ENCODE data around the gene SEMA3E.

SEMA3E gene

DNA sequence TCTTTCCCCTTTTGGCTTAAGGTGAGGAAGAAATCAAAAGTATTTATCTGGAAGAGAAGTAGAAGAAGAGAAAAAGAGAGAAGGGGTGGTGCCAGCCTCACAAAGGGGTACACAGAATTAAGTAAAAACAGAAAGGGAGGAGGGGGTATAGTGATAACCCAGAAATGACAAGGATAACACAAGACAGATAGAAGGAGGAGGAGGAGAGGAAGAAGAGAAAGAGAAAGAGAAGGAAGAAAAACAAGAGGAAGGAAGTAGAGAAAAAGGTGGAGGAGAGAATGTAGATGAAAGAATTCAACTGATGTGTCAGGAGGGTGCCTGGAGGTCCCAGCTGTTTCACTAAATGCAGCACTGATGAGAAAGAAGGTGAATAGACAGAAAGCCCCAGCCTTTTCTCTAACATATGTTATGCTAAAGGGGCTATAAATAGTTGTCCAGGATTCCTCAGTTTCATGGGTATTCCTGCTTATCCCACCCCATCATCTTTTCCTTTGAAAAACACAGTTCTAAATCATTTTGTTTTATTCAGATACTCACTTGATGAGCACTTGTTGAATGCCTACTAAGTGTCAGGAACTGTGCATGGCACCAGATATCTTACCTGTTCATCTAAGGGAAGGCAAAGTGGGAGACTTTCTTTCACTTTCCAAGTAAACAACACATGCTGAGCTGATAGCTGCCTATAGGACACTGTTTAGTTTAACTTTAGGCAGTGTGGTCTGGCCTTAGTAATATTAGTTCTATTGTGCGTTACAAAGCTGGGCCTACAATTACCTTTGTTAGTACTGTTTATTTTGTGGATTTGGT lies 8.0 kb downstream of the SEMA3E start:
- DNase-seq = no peak

DNA sequence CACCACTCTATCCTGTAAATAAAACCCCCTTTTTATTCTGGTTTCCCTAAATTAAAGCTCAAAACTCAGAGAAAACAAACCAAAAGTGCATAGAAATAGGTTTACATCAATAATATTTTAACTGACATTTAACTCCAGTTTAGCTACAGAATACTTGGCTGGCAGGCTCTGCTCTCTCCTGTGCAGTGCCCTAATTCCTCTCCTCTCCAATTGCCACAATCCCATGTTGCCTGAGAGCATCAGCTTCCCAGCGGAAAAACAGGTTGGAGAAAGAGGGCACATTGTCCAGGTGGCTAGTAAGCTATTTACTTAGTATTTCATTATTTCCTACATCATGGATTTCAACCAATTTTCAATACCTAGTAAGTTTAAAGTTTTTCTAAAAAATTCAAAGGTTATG lies 8.7 kb downstream of the SEMA3E start:
- no peak for DNase-seq

DNA sequence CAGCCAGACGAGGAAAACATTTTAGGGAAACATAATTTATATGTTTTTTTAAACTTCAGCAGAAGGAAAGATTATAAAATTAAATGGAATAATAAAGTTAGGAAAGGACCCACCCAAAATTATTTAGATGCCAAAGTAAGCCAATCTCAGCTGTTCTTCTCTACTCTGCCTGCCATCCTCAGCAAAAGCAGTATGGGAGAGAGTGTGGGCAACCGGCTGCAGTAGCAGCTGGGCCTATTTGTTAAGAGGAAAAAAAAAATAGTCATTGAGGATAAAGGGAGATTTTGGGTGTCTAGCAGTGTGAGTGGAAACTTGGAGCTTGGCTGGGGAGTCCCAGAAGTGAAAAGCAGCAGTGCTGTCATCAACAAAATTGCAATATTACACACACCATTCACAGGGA lies 15.4 kb downstream of the SEMA3E start:
- DNase-seq = no peak

DNA sequence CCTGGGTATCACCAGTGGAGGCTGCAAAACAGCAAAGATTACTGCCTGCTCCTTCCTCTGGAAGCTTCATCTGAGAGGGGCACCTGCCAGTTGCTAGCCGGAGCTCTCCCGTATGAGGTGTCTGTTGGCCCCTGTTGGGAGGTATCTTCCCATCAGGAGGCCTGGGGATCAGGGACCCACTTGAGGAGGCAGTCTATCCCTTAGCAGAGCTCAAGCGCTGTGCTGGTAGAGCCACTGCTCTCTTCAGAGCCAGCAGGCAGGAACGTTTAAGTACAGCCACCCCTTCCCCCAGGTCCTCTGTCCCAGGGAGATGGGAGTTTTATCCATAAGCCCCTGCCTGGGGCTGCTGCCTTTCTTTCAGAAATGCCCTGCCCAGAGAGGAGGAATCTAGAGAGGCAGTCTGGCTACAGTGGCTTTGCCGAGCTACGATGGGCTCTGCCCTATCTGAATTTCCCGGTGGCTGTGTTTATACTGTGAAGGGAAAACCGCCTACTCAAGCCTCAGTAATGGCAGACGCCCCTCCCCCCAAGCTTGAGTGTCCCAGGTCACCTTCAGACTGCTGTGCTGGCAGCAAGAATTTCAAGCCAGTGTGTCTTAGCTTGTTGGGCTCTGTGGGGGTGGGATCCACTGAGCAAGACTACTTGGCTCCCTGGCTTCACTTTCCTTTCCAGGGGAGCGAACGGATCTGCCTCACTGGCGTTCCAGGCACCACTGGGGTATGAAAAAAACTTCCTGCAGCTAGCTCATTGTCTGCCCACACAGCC lies 19.6 kb downstream of the SEMA3E start:
- no peak for DNase-seq

DNA sequence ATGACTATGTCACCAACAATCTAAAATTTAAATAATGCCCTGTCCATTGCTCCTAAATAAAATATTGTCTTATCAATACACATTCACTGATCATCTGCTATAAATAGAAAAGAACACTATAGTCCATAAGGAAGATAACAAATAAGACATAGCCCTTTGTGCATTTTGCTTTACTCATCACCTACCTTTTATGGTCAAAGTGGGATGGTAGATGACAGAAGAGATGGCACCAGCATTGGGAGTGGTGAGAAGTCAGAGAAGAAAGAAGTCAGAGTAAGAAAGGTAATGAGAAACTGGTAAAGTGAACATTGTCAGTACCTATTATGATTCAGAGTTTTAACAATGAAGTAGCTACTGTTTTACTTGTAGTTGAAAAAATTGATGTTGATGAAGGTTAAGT lies 31.1 kb downstream of the SEMA3E start:
- no peak for DNase-seq

DNA sequence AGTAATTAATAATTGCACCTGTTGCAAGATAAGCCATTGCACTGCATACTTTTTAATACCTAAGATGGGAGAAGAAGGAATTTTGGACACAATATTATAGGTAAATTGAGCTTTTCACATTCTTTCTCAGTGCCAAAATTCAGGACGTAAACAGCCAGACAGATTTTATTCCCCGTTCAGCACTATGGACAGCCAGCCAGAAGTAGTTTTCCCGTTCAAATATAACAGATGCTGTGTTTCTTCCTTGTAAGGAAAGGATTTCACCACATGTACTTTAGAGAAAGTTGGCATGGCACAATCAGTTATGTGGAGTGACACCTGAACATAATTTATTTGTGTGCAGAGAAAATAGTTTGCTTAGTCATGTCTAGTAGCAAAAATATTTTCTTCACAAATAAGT lies 34.8 kb downstream of the SEMA3E start:
- DNase-seq = no peak

DNA sequence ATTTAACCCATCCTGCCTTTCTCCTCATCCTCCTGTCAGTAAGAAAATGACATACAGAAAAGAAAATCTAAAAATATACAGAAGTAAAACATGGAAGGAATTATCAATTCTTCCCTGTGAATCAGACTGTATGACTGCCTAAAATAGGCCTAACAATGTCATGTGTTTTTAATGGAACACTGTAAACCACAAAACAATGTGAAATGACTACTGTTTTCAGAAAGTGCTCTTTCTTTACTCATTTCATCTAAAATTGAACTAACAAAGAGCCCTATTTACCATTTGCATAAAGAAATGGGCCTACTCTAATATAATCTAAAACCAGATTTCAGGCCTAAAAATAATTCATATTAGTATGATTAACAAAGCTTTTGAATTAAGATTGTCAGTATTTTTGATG lies 35.7 kb downstream of the SEMA3E start:
- no peak for DNase-seq

DNA sequence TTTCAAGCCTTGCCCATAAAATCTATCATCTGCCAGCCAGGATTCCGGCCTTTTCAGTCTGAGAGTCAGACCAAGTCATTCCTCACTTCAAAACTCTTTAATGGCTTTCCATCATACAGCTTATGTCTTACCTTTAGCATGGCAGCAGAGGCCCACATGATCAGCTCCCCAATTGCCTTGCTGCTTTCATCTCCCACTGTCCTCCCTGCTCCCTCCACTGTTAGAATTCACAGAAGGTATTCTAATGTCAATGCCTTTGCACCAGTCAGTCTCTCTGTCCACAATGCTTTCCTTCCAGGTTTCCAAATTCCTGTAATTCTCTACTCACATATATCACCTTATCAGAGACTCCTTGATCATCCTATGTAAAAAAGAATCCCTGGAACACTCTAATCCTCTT lies 37.2 kb downstream of the SEMA3E start:
- DNase-seq = no peak

DNA sequence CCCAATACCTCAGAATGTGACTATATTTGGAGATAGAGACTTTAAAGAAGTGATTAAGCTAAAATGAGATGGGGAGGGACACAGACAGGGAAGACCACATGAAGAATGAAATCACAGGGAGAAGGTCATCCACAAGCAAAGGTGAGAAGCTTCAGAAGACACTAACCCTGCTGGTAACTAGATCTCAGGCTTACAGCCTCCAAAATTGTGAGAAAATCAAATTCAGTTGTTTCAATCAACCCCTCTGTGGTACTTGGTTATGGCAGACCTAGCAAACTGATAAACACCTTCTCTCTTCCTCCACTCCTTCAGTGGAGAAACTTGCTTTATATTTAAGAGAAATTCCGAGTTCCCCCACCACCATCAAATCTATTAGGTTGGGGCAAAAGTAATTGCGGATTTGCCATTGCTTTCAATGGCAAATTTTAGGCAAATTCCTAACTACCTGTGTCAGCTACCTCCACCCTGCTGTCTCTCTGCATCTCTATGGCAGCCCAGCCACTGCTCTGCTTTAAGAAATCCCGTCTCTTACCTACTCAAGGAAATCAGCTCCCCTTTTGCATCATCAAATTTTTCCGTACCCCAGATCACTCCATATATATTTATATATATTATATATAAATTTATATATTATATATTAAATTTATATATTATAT lies 38.2 kb downstream of the SEMA3E start:
- no peak for DNase-seq

DNA sequence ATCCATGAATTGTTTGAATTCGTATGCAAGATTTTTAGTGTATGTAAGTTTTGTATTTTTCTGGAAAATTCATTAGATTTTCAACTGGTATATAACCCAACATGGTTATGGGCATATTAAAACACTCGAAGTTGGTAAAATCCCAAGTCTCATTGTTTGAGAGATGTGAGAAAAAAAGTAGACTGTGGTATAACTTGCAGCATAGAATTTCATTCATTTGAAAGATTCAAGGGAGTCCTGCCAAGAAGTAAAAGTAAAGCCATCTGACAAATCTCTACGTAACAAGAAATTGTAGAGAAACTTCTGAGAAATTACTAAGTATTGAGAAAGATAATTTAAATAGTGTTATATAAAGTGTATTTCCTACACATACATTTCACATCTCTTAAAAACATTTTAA lies 40.2 kb downstream of the SEMA3E start:
- no peak for DNase-seq

DNA sequence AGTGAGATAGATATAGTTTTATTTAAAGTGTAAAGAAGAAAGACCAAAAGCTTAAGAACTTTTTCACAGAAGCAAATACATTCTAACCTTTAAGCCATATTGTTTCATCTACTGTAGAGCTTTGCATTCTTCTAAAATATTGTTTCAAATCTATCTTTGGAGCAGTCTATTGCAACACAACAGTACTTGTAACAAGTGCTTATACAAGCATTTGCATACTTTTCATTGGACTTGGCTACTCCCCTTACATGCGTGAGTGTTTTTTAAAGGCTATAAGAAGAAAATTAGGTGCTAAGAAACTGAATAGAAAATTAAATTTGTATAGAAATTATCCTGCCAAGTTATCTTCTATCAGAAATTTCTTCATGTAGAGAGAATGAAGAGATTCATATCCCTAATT lies 45.3 kb downstream of the SEMA3E start:
- DNase-seq = no peak

DNA sequence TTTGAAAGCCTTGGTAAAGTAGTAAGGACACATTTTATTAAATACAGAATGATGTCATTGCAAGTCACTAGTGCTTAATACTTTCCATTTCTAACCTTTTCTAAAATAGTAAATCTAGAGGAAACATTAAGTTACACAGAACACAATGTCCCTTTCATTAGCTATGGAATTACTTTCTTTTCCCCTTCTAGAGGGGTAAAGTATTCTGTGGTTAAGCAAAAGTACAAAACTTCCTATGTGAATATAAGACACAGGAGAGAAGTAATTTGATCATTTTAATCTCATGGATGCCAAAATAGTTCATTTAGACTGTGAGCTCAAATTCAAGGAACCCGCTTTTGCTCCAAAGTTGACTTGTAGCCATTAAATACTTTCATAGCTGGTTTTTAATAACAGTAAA lies 49.8 kb downstream of the SEMA3E start:
- DNase-seq = no peak

DNA sequence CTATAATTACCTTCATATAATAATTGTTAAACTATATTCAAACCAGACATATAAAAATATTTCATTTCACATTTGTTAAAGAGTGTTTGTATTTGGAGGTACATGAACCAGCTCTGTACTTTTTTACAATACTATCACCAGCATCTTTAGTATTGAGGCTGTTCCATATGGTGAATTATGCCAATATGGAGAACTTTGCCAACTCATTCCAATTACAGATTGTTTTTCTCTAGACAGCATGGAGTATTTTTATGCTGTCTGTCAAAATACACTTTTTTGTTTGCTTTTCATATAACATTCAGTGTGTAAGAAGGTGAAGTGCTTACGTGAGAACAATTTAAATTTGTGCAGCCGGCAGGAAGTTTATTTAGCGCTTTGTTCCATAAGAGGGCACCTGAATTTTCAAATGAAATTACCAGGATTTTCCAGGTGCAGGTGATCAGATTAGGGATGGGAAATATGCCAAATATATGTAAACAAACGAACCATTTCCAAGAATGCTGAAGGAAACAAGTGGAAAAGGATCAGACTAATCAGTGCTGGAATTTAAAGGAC lies 54.9 kb downstream of the SEMA3E start:
- peak; percentile 96 for DNase-seq

DNA sequence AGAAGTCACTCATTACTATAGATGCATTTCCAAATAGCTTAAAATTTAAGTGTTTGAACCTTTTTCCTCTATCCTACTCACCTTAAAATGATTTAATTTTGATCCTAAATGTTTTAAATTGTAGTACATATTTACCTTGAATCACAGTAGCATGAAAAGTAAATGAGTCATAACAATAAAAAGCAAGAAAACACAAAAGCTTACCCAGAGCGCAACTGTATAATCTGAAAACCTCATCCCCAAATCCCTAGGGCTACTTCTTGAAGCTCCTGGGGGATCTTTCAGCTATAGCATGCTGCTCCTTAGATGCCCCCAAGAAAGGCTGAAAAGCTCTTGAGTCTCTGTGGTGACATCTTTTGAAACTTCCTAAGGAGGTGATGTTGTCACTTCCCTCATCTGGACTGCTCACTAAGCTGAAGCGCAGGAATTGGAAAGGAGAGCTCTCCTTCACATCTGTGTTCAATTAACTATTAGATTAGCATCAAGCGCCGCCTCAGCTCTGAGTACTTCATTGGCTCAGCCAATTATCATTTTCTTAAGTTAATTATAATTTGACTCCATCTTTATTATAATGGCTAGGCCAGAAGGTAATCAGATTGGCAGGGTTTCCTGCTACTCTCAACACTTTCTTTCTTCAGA lies 60.2 kb downstream of the SEMA3E start:
- no peak for DNase-seq

DNA sequence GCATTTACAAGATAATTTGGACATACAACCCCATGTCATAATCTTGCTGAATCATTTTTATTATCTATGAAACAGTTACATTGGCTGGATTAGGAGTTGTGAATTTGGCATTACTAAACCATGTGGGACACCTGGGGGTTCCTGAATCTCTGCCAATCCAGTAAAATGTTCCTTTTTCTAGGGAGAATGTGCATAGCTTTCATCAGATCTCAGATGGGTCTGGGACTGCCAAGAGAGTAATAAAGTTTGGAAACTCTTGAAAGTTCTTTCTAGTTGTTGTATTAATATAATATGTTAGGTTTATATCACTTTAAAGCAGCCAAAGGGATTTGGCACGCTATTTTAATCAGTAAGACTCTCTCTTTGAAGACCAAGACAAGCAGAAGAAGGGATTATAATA lies 62.7 kb downstream of the SEMA3E start:
- no peak for DNase-seq

DNA sequence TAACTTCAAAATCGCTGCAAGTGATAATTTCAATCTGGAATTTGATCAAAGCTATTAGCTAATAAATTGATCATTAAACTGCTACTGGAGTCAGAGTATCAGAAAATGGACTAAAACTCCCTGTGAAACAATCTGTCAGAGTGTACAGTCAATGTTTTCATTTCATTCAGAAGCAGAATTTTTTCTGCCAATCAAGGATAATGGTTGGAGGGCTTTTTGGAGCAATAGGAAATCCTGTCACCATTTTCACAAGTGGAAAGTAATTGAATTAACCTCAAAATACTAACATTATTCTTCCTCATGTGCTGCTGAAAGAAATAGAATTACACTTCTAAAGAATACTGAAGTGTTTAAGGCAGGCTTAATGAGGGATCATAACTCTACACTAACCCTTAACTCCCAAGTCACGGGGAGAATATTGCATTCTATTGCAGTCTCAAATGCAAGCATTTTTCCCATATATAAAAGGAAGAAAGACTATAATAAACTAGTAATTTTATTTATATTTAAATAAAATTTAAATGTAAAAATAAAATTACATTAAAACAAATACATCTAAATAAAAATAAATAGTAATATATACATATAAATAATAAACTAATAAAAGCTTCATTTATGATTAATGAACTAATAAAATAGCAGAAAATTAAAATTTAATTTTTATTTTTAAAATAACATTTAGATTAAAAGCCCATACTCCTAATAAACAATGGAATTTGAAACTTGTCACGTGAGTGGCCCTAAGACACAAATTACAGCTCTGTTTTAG lies 67.1 kb downstream of the SEMA3E start:
- no peak for DNase-seq

DNA sequence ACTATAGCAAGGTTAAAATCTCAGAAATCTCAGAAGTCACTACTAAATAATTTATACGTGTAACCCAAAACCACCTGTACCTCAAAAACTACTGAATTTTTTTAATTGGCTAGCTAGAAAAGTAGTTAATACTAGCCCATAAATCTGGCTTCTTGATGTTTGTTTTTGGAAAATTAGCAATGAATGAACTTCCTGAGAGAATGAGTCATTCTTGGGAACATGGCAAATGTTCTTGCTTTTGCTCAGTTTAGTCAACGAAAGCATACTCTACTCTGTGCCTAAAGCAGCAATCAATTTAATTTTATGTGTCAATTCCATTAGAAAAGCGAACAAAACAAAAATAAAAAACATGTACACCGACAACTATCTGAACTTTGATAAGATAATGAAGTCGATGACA lies 69.2 kb downstream of the SEMA3E start:
- DNase-seq = no peak

DNA sequence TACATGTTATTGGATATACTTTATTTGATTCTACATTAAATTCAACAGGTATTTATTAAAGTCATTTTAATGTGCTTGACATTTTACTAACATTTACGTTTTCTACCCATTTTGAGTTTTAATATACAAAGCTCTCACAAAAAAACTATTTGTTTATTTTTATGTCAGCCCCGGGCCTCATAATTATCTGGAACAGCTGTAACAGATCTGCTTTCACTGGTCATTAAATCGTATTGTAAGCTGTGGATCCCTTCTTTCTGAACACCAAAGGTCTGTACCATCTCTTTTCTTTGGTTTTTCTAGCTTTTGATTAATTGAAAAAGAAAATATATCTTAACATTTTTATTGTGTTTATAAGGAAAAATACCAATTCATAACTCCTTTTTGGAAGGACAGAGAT lies 73.5 kb downstream of the SEMA3E start:
- DNase-seq = no peak

DNA sequence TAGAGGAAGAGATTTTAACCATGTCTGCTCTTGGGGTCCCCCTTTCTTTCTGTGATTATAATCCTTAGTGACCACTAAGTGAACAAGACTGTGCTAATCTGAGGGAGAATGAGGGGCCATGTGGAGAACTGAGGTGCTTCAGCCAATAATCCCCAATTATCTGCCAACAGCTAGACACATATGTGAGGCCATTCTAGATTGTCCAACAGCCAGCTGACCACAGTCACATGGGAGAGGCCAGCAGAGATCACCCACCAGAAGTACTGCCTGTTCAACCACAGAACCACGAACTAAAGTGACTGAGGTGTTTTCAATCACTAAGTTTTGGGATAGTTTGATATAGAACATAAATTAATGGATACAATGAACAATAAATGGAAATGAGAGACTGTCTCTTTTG lies 74.3 kb downstream of the SEMA3E start:
- DNase-seq = no peak

DNA sequence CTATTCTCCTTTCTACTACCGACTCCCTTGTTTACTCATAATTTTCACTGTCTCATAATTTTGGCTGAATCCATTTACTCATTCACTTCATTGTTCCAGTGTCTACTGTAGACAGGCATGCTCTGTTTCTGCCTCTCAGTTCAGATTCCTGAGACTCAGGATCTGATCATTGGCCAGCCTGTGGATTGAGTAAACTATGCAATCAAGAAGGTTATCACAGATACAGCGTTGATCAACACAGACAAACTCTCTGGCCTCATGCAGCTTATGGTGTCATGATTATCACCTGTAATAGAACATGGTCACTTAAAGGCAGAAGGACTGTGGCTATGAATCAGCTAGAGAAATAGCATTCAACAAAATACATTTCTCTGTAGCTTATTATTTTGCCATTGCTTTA lies 86.0 kb downstream of the SEMA3E start:
- no peak for DNase-seq

DNA sequence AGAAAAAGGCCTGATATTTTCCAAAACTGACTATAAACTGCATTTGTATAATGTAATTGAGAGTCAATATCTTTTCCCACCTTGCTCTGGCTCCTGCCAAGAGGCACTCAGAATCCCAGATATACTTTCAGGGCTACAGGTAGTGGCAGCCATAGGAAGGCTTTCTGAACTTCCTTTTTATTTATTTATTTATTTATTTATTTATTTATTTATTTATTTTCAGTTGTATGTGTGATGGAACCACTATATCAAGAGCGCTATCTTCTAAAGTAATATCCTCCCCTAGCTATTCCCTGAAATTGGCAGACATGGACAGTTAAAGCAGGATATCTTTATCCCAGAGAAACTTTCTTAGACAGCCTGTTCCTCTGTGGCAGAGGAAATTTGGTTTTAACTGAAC lies 86.7 kb downstream of the SEMA3E start:
- DNase-seq = no peak

DNA sequence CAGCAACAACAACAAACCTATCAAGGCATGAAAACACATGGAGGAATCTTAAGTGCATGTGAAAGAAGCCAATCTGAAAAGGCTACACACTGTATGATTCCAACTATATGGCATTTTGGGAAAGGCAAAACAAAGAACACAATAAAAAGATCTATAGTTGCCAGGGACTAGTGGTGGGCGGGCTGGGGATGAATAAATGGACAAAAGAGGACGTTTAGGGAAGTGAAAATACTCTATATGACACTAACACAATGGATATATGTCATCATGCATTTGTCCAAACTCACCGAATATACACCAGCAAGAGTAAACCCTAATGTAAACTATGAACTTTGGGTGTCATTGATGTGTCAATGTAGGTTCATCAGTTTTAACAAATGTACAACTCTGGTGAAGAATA lies 89.1 kb downstream of the SEMA3E start:
- DNase-seq = no peak

Measured in SHP77 treated with DMSO at 0.1 percent for 48 hours (cell line).